GM19351 (cell line): ENCODE results near the gene TOMT.
"Not testable (repeated sequence)": the region's sequence is repeated elsewhere in the genome, so short reads cannot be mapped to it uniquely, and the experiment has no call there.

Source experiments
- ATAC-seq: cut with Tn5 transposase; IDR thresholded peaks from one replicate; pipeline ENCODE4 v1.9.1; 2021; ENCODE audit warnings: mild to moderate bottlenecking, moderate library complexity; ENCODE audit not compliant: unreplicated experiment

TOMT gene

GRCh38 chr11:72123117-72123653 is 17.5 kb downstream of the TOMT start:
- ATAC-seq: no peak

DNA sequence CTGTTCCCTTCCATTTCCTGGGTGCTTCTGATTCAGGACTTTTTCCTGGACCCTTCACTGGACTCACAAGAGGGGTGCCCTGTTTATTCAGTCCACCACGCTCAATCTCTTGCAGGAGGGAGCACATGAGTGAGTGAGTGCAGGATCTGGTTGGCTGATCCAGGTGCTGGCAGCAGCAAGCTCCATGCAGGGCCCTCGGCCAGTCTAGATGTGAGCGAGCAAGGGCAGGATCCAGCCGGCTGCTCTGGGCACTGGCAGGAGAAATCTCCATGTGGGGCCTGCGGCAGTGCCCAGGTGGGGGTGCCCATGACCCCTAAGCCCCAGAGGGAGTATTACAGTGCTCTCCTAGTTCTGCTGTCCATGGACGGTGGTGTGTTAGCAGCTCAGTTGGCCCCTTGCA is 18.3 kb downstream of the TOMT start:
- ATAC-seq: no peak

GRCh38 chr11:72125956-72126355 is 20.2 kb downstream of the TOMT start:
- no peak for ATAC-seq

GRCh38 chr11:72127923-72128322 is 22.2 kb downstream of the TOMT start:
- no peak for ATAC-seq

GRCh38 chr11:72129381-72129780 is 23.7 kb downstream of the TOMT start:
- no peak for ATAC-seq

GRCh38 chr11:72132646-72133045 is 26.9 kb downstream of the TOMT start:
- no peak for ATAC-seq

DNA sequence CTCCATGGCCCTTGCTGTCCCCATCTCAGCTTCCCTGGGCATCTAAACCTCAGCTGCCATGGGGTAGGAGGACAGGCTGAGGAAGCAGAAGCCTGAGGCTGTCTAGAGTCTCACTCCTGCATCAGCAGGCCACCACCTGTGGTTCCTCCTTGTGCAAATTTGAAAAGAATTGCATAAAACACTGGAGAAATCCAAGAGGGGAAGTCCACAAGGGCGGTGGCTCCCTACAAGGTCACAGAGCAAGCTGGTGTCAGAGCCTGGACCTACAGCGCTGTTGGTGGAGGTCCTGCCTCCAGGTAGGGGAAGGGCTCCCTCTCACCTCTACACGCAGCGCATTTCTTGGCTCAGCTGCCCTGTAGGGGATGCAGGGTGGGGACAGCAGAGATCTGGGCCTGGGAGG is 29.7 kb downstream of the TOMT start, which contains the start of gene FOLR3:
FOLR3 (plus strand) TSS at position 253 of the 400 bp plus-strand sequence. CDS start 228 bp downstream, outside the sequence.
- ATAC-seq: not testable (repeated sequence)

DNA sequence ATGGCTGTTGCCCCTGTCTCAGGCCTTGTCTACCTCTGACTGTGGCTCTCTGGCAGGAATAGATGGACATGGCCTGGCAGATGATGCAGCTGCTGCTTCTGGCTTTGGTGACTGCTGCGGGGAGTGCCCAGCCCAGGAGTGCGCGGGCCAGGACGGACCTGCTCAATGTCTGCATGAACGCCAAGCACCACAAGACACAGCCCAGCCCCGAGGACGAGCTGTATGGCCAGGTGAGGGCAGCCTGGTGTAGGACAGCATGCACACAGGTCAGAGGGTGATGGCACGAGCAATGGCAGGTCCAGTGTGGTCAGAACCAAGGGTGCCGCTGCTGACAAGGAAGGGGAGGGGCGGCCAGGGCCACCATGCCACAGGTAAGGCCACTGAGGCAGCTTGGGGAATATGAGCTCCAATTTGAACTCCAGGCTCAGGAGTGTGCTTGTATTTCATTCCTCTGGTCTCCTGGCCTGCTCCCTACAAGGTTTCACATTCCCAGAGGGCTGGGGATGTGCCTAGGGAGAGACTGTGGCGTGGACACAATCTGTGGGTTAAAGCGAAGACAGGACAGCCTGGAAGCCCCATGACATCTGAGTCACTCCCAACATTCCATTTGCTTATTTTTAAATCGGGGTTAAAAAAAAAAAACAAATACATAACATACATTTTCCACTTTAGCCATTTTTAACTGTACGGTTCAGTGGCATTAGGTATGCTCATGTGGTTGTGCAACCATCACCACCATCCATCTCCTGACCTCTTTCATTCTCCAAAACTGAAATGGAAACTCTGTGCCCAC is 30.4 kb downstream of the TOMT start:
- no peak for ATAC-seq

GRCh38 chr11:72136684-72137262 is 31.0 kb downstream of the TOMT start:
- no peak for ATAC-seq

DNA sequence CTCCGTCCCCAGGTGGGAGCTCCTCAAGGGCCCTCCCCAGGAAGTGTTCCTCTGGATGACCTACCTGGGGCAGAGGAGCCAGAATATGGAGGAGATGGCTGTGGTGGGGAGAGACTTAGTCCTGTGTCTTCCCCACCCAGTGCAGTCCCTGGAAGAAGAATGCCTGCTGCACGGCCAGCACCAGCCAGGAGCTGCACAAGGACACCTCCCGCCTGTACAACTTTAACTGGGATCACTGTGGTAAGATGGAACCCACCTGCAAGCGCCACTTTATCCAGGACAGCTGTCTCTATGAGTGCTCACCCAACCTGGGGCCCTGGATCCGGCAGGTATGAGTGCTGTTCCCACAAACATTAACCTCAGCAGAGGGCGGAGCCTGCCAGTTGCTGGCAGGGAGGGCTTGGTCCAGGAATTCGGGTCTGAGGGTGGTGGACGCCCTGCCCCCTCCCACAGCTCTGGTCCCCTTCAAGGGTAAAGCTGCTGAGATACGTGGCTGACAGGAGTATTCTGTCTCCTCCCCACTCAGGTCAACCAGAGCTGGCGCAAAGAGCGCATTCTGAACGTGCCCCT is 33.2 kb downstream of the TOMT start:
- ATAC-seq: no peak

DNA sequence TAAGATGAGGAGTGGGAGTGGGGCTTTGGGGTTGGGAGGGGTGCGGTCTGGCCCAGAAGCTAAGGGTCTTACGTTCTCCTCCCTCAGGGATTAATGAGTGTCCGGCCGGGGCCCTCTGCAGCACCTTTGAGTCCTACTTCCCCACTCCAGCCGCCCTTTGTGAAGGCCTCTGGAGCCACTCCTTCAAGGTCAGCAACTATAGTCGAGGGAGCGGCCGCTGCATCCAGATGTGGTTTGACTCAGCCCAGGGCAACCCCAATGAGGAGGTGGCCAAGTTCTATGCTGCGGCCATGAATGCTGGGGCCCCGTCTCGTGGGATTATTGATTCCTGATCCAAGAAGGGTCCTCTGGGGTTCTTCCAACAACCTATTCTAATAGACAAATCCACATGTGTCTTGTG is 33.8 kb downstream of the TOMT start:
- ATAC-seq: no peak

- no peak for ATAC-seq
Measured at GRCh38 chr11:72140661-72141060, 34.9 kb downstream of the TOMT start.

GRCh38 chr11:72141066-72141465 is 35.3 kb downstream of the TOMT start:
- ATAC-seq: no peak

- not testable (repeated sequence) for ATAC-seq
Measured at GRCh38 chr11:72142086-72142485, 36.4 kb downstream of the TOMT start.

DNA sequence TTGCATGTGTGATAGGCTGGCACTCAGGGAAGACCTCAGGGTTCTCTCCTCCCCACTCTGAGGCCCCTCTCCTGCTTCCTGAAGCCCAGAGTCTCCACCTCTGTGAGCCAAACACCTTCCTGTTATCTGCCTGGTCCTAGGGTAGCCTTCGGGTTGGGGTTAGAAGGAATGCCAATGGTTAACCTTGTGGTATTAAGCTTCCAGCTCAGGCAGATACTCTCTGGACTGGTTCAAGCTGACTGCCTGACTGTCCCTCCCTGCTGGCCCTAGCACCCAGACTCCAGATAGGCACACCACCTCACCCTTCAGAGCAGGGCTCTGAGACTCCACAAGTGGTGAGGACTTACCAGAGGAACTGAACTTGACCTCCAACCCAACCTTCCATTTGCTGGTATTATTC is 36.8 kb downstream of the TOMT start:
- ATAC-seq: not testable (repeated sequence)

- ATAC-seq: no peak
Measured at GRCh38 chr11:72144807-72145565, 39.3 kb downstream of the TOMT start.

DNA sequence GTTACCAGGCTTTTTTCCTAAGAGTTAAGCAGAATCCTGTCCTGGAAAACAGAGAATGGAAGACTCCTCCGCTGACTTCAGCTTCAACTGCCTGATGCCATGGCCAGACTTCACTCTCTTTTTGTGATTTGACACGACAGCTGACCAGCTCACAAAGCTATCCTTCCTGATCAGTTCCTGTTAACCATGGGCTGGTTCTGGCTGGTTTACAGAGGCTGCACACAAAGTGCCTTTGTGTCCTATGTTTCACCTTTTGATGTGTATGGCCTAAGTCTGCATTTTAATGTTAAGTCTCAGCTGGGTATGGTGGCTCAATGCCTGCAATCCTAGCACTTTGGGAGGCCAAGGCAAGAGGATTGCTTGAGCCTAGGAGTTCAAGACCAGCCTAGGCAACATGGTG is 40.9 kb downstream of the TOMT start:
- ATAC-seq: no peak

DNA sequence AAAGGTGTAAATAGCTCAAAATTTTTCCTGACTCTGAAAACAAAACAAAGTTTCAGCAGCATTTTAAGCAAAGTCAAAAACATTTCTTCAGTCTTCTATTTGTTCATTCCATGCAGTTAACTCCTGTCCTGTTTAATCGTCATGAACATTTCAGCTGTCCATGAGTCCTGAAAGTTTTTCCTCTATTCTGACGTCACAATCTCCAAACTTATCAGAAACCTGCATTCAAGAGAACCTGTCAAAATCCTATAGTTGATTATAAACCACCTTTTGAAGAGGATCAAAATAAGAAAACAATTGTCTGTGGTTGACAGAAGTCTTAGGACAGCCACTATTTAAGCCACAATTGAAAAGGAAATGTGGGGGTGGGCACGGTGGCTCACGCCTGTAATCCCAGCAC is 45.2 kb downstream of the TOMT start:
- ATAC-seq: no peak

GRCh38 chr11:72153874-72154273 is 48.1 kb downstream of the TOMT start:
- not testable (repeated sequence) for ATAC-seq

DNA sequence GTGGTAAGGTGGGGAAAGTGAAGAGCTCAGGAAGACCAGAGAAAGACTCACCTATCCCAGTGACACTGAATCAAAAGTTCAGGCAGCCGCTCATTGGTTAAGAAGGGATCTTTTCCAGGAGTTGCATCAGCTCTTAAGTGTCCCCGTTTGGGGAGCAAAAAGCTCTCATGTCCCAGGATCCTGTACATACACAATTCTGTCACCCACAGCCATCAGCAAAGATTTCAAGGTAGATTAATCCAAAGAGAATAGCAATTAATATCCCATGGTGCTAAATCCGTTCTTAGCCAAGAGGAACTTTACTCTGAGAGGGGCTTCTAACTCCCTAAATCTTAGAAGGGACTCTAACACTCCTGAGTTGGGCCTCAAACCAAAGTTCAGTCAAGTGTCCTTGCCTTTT is 49.1 kb downstream of the TOMT start:
- no peak for ATAC-seq

DNA sequence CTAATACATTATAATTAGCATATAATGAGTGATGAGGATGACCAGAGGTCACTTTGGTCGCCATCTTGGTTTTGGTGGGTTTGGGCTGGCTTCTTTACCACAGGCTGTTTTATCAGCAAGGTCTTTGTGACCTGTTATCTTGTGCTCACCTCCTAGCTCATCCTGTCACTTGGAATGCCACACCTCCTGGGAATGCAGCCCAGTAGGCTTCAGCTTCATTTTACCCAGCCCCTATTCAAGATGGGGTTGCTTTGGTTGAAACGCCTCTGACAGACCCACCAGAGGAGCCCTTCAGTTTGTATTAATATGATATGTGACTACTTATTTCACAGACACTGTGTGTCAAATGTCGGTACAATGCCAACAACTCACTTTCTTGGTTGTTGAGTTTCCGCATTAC is 50.0 kb downstream of the TOMT start:
- no peak for ATAC-seq
